Stimulated activated CD8-positive, alpha-beta memory T cell treated with anti-CD3 and anti-CD28 coated beads, Interleukin-15, amount 100 ng/mL, for 4 hours (primary cell): Measurements from ENCODE around the gene FTH1.

Source experiments
- DNase-seq, 2 donors: peaks; one replicate each; pipeline ENCODE4 v3.0.0-alpha.2; 2020; ENCODE audit warnings: low read depth in 2 of 2

Gene FTH1

DNA sequence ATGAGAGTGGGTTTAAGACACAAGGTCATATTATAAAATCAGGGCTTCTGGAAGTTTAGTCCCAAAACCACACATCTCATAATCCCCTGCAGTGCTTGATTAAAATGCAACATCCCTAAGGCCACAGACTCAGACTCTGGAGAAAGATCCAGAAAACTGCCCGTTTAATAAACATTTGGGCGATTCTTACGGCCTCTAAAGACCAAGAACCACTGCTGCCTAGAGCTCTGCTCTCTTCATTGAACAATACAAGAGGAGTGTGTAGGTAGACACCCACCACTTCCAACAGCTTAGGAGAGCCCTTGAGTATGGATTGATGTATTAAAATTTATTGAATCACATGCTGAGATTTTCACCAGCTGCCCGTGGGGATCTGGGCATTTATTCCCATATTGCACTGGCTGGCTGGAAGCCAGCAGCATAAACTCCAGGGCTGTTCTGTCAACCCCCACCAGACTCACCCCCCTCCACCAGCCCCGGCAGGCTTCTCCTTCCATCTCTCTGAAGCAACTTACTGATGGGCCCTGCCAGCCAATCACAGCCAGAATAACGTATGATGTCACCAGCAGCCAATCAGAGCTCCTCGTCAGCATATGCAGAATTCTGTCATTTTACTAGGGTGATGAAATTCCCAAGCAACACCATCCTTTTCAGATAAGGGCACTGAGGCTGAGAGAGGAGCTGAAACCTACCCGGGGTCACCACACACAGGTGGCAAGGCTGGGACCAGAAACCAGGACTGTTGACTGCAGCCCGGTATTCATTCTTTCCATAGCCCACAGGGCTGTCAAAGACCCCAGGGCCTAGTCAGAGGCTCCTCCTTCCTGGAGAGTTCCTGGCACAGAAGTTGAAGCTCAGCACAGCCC is 18.0 kb downstream of the FTH1 start:
- DNase-seq = no peak

DNA sequence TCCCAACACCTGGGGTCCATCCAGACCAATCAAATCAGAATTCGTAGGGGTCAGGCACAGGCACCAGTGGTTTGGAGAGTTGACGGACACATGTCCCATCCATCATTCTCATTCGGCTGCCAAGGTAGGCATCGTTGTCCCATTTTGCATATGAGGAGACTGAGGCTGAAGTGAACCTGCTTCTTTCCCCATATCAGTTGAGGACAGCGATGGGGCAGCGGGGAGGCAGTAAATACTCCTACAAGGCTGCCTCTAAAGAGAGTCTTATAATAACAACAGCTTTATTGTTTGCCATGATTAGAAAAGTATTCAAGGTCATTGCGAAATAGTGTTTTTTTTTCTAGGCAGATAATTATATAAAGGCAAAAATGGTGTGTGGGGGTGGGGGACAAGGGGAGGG is 18.9 kb downstream of the FTH1 start:
- DNase-seq = no peak

DNA sequence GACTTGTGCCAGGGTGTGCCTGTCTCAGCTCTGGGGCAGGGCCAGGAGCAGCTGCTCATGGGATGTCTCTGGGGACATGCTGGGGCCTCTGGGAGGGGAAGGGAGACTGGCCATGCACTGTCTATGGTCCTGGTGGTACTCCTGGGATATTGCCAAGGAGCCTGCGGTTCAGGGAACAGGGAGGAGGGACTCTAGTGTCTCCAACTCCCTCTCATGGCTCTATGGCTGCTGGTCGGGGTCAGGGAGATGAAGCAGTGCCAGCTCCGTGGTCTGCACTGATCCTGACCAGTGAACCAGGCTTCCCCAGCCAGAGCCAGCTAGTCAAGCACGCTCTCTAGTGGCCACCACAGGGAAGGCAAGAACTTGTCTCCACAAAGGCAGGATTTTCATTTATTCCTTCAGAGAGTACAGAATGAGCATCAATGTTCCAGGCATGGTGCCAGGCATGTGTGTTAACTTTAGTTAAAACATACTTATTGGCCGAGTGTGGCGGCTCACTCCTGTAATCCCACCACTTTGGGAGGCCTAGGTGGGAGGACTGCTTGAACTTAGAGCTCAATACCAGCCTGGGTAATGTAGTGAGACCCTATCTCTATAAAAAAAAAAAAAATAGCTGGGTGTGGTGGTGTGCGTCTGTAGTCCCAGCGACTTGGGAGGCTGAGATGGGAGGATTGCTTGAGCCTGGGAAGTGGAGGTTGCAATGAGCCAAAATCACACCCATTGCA is 19.8 kb downstream of the FTH1 start:
- peak in 1 of 2 donors; percentile 17 for DNase-seq

DNA sequence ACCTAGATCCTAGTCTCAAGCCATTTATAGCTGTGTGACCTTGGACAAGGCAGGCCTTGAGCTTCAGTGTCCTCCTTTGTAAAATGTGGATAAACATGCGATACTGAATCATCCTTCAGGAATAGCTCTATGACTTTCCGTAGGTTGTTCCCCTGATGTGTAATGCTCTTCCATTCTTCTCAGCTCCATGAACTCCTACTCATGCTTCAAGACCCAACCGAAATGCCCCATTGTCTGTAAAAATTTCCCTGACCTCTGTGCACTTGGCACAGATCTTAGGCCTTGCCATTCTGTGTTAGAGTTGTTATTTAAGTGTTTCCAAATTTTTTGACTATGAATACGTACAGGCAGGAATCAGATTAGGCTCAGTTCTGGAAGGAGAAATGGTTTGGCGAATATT is 20.5 kb downstream of the FTH1 start:
- no peak for DNase-seq

DNA sequence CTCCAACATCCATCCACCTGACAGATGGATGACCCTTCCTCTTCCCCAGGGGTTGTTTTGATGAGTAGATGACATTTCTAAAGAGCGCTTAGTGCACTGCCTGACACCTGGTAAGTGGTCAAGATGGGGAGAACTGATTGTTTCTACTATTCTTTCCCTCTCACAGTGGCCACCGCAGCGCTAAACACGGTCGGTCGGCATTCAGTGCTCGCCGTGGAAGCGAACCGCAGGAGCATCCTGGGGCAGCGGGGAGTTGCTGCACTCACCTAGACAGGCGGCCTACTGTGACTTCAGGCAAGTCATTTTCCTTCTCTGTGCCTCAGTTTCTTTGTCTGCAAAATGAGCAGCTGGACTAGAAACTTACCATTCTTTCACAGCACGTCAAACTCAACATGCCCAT is 22.2 kb downstream of the FTH1 start:
- no peak for DNase-seq

DNA sequence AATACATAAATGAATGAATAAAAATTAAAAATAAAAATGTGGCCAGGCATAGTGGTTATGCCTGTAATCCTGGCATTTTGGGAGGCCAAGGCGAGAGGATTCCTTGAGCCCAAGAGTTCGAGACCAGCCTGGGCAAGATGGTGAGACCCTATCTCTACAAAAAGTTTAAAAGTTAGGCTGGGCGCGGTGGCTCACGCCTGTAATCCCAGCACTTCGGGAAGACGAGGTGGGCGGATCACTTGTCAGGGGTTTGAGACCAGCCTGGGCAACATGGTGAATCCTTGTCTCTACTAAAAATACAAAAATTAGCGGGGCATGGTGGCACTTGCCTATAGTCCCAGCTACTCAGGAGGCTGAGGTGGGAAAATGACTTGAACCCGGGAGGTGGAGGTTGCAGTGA is 27.0 kb downstream of the FTH1 start:
- no peak for DNase-seq

DNA sequence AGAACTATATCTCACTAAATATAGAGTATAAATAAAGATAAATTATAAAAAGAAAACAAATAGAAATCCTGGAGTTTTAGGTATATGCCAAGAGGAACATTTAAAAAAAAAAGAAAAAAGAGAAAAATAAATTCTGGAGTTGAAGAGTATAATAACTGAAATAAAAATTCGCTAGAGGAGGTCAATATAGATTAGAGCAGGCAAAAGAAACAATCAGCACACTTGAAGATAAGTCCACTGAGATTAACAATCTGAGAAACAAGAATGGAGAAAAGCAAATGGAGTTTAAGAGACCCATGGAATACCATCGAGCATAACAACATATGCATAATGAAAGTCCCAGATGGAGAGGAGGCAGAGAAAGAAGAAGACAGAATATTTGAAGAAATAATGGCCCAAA is 31.6 kb downstream of the FTH1 start:
- no peak for DNase-seq

DNA sequence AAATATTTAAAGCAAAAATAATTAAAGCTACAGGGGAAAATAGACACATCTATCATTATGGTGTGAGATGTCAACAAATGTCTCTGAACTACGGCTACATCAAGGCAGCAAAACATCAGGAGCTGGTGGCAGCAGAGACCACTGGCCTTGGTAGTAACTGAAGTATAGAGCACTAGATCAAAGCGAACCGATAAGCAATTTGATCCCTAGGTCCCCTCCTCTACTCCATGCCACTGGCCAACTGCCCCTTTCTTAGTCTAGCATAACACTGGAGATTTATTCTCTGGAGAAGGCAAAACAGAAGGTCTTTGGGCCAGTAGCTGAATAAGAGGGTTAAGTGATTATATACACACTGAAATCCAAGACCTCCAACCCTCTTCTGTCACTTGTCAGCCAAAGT is 36.5 kb downstream of the FTH1 start:
- DNase-seq = no peak

DNA sequence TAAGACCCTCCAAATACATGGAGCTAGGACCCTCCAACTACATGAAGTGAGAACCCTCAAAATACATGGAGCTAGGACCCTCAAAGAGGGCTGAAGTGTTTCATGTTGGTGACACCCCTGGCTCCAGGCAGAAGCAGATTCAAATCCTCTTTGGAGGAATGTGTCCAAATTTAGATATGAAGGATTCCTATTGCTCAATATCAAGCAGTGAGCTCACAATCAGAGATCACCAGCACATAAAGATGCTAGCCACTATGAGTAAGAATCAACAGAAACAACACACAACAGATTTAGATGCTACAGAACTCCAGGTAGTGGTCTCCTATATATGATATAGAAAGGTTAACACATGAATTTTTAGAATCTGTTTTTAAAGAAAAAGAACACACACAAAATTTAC is 38.8 kb downstream of the FTH1 start:
- no peak for DNase-seq

DNA sequence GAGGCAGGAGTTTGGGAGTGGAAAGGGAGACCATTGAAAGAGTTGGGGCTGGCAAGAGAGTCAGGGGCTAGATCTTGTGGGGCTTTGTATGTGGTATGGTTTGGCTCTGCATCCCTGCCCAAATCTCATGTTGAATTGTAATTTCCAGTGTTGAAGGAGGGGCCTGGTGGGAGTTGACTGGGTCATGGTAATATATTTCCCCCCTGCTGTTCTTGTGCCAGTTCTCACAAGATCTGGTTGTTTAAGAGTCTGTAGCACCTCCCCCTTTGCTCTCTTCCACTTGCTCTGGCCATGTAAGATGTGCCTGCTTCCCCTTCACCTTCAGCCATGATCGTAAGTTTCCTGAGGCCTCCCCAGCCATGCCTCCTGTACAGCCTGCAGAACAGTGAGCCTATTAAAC is 39.9 kb downstream of the FTH1 start:
- no peak for DNase-seq

DNA sequence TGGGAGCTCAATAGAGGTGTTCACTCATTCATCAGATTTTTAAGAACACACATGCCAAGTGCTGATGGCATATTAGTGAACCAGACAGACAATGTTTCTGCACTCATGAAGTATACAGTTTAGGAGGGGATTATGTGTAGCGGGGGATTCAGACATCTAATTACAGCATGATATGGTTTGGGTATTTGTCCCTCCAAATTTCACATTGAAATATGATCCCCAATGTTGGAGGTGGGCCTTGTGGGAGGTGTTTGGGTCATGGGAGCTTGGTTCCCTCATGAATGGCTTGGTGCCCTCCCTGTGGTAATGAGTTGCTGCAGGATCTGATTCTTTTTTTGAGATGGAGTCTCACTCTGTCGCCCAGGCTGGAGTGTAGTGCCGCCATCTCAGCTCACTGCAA is 41.2 kb downstream of the FTH1 start:
- DNase-seq = no peak

DNA sequence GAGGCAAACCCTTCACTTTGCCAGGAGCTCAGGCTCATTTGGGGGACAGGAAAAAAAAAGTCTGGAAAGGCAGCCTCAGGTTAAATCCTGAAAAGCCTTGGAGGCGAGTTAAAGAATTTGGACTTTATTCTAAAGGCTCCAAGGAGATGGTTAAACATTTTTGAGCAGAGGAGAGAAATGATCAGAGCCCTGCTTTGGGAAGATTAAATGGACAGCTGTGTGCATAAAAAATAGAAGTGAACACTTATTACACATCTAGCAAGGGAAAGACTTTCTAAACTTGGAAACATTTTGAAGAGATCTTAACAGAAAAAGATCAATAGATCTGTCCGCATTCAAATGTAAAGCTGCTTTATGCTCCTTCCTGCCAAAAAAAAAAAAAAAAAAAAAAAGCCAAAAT is 41.7 kb downstream of the FTH1 start:
- no peak for DNase-seq

DNA sequence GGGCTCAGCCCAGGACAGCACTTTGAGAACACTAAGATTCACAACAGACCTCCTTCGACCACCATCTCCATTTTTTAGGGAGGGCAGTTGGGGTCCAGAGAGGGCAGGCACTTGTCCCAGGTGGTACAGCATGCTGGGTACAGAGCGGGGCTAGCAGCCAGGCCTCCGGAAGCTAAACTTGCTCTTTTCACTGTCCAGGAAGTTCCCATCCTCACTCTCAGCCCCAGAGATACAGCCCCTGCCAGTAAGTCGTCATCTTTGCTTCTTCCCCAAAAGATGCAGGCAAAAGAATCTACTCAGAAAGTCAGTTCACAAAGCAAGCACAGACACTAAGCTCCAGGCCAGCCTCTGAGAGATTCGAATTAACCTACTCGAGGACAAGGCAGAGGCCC is 43.4 kb downstream of the FTH1 start:
- no peak for DNase-seq

DNA sequence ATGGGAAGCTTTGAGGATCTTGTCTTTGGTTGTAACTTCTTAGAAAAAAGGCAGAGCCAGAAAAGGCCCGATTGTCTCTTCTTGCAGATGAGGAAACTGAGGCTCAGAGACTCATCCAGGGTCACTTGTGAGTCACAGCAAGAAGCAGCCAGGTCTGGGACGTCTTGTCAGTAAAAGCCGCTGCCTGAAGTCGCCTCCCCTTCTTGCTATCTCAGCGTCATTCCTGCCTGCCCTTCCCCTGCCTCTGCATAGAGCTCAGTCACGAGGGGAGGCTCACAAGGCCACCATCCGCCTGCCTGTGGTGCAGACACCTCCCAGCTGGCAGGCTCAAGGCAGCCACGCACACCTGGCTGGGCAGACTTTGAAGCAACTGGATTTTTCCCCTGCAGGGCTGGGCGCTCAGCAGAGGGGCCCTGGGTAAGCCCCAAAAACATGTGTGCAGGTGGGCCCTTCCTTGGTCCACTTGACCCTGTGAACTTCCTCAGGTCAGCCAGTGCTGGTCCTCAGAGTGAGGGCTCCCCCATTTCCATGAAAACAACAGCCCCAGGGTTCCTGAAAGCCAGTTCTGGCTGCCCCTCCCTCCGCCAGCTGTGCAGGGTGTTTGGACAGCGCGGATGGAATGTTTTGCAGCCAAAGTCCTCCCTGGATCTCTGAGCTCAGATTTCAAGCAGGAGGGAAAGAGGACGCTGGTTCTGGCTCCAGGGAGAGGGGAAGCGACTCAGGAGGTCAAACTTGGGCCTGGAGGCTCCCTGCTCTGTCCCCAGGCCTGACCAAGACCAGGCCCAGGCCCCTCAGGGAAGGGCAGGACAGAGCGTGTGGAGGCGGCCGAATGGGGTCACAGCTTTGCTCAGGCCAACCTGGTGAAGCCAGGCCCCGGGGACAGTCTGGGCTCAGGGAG is 44.0 kb downstream of the FTH1 start:
- DNase-seq = no peak

DNA sequence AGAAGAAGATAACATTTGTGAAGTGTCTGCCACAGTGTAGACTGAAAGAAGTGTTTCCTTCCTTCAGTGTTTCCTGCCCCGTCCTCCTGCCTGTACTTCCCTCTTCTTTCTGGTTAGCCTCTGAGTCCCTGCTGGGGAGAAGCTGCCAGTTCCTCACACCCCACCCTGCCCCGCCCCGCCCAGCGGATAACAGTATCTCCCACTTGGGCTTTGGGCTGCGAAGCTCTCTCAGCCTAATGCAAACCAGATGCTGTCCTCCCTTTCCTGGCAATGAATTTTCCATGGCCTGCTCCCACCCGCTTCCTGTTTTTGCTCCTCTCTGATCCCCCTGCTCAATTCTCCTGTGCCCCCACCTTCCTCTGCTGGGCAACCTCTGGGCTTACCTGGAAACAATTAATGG is 44.9 kb downstream of the FTH1 start:
- DNase-seq = no peak

DNA sequence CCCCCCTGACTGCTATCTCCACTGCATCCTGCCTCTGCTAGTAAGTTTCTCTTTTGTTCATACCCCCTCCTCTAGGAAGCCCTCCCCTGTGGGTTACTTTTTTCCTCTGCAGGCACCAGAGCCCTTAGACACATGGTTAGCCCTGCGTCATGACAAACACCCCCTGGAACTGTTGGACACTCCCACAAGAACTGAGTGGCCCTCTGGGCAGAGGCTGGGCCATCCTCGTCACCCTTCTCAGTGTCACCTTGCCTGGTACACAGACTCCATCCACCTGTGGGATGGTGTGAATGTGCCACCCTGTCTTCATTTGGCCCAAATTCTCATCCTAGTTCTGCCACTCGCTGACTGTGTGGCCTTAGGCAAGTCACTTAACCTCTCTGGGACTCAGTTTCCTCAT is 46.0 kb downstream of the FTH1 start:
- no peak for DNase-seq

DNA sequence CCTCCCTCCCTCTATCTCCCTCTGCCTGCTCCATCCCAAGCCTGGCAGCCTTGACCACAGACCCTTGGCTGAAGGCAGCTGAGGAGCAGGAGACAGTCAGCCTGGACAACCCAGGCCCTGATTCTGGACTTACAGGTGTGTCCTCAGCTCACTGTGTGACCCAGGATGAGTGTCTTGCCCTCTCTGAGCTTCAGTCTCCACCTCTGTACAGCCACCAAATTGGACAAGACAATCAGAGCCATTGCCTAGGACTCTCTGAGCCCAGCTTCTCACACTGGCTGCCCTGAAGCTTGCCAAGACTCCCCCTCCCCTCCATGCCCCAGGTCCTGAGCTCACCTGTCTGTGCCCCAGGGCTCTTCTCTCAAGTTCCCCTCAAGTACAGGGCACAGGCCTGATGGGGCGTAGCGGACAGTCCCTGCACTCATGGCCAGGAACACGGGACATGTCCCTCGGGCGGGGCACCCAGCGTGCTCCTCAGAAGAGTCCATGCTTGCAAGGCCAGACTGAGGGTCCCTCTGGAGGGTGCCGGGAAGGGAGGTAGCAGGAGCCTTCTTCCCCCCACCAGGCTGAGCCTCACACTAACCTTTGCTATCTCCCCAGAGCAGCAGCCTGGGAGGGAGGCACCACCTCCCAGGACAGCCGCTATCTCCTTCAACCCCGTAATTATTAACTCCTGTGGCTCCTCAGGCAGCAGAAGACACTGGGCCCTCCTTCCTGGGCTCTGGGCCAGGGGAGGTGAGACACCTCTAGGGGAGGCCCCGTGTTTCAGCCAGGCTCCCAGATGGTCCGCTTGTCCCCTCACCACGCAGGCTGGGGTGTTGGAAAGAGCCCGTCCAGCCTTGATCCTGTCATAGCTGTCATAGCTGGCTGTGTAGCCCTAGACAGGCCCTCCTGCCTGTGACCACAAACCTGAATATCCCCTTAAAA is 47.5 kb downstream of the FTH1 start:
- DNase-seq = no peak

DNA sequence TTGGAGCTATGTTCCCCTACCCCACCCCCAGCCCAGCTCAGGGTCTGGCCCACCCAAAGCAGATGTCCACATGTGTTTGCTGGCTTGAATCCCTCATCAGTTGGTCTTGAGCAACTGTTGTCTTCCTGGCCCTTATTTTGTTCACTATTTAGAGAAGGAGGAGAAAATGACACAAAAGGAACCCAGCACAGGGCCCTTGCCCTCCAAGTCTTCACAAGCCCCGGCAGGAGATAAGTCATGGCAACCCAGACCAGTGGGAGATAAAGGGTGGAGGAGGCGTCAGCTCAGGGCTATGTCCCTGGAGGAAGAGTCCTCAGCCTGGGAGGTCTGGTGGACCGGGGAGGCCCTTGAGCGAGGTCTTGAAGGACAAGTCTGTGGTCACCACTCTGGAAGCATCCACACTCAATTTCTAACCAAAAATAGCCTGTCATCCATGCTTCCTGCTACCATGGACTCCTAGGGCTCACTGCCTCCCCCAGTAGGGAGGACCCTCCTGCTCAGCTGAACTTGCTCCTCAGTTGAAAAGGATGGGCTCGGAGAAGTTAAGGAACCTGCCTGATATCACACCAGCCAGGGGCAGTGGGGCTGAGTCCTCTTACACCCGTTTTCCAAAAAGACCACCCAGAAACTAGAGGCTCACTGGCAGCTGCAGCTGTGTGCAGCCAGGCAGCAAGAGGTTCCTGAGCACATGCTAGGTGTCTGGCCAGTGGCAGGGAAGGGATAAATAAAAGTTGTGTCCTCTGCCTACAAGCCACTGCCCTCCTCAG is 48.3 kb downstream of the FTH1 start:
- DNase-seq = no peak

DNA sequence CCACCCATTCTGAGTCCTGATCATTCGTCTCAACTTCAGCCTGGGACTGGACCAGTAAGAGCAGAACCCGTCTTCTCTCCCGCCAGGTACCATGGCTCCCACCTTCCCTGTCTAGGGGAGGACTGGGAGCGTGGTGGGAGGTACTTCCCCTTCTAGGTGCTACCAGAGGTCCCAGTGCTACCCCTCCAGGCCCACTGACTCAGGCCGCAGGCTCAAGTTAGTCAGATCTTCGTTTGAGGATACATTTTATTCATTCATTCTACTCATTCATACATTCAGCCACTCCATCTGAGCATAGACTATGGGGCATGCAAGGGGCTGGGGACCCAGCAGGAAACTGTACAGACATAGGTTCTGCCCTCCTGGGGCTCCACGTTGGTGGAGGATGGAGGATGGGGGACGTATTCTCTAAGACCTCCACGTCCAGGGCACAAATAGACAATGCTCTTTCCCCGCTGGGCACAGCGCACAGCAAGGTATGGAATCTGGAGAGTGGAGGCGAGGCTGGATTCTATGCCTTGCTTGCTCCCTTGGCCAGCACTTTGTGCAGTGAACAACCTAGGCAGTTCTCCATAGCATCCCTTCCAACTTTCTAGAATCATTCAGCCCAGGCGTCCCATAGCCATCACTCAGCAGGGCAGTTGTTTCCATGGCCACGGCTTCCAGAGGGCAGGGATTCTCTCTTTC is 49.0 kb downstream of the FTH1 start:
- no peak for DNase-seq
